Measurements from ENCODE around the gene TTC3.

GRCh38 chr21:37095821-37096220 lies 22.8 kb downstream of the TTC3 start:
- TF ChIP-seq POLR2A (IDR thresholded peaks at IDR 0.05), result no peak
- TF ChIP-seq CTCF (IDR thresholded peaks at IDR 0.05), result no peak
- TF ChIP-seq POLR2AphosphoS5 (IDR thresholded peaks at IDR 0.05), result no peak
